Panc1 (cell line): ENCODE measurements around the gene IFIT3.

ENCODE experiments used
- POLR2AphosphoS5 ChIP-seq: IDR thresholded peaks from 2 replicates; pipeline ENCODE4 v1.6.1; 2012; ENCODE audit warnings: mild to moderate bottlenecking, low read depth, low read length, moderate library complexity
- REST ChIP-seq, 2 experiments: IDR thresholded peaks; 2 replicates each; pipeline ENCODE4 v1.6.1; 2011 to 2012; ENCODE audit warnings: low read depth in 2 of 2, control low read depth in 1 of 2, low read length in 1 of 2, mild to moderate bottlenecking in 1 of 2, moderate library complexity in 1 of 2; ENCODE audit not compliant: insufficient read depth in 1 of 2
- SIN3A ChIP-seq: IDR thresholded peaks from 2 replicates; pipeline ENCODE4 v1.6.1; 2012; ENCODE audit warnings: low read depth, mild to moderate bottlenecking, low read length, moderate library complexity, borderline replicate concordance; ENCODE audit not compliant: insufficient read depth
- TF ChIP-seq, protein P1 (sequence below): fragments of 450-650 bp; IDR thresholded peaks from 2 replicates; pipeline ENCODE4 v1.5.1; 2017; ENCODE audit warnings: mild to moderate bottlenecking

DNA sequence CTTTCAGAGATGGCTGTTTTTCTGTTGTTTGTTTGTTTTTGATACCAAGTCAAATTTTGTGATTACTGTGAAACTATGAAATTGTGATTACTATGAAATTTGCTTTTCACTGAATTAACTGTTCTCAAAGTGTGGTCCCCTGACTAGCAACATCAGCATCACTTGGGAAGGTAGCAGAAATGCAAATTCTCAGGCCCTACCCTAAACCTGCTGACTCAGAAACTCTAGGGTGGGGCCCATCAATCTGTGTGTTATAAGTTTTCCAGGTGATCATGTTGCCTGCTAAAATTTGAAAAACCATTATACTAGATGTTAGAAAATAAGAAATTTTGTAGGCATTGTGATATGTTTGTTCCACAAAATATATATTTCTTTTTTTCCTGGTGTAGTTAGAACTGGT, 51.3 kb downstream of the IFIT3 start:
- TF ChIP-seq, protein P1, sequence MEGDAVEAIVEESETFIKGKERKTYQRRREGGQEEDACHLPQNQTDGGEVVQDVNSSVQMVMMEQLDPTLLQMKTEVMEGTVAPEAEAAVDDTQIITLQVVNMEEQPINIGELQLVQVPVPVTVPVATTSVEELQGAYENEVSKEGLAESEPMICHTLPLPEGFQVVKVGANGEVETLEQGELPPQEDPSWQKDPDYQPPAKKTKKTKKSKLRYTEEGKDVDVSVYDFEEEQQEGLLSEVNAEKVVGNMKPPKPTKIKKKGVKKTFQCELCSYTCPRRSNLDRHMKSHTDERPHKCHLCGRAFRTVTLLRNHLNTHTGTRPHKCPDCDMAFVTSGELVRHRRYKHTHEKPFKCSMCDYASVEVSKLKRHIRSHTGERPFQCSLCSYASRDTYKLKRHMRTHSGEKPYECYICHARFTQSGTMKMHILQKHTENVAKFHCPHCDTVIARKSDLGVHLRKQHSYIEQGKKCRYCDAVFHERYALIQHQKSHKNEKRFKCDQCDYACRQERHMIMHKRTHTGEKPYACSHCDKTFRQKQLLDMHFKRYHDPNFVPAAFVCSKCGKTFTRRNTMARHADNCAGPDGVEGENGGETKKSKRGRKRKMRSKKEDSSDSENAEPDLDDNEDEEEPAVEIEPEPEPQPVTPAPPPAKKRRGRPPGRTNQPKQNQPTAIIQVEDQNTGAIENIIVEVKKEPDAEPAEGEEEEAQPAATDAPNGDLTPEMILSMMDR, result no peak
- TF ChIP-seq POLR2AphosphoS5 (no peak), REST (IDR thresholded peaks at IDR 0.05; ENCODE audit: insufficient read depth in 1 of 2, low read depth in 2 of 2, low read length in 1 of 2) (no peak), SIN3A (no peak)
